CD4-positive, alpha-beta T cell treated with Interleukin-4 for 1 hour (primary cell): ENCODE results near the gene BRPF3.
"Not testable (repeated sequence)": the region's sequence is repeated elsewhere in the genome, so short reads cannot be mapped to it uniquely, and the experiment has no call there.

Experiments
- DNase-seq, 2 donors: peaks; one replicate each; pipeline ENCODE4 v3.0.0-alpha.2; 2020 to 2022

The BRPF3 gene

DNA sequence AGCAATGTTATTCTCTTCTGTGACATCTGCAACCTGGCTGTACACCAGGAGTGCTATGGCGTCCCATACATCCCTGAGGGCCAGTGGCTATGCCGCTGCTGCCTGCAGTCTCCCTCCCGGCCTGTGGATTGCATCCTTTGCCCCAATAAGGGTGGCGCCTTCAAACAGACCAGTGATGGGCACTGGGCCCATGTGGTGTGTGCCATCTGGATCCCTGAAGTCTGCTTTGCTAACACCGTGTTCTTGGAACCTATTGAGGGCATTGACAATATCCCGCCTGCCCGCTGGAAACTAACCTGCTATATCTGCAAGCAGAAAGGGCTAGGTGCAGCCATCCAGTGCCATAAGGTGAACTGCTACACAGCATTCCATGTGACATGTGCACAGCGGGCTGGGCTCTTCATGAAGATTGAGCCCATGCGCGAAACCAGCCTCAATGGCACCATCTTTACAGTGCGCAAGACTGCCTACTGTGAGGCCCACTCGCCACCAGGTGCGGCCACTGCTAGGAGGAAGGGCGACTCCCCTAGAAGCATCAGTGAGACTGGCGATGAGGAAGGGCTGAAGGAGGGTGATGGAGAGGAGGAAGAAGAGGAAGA is 4.6 kb downstream of the BRPF3 start:
- DNase-seq = no peak

DNA sequence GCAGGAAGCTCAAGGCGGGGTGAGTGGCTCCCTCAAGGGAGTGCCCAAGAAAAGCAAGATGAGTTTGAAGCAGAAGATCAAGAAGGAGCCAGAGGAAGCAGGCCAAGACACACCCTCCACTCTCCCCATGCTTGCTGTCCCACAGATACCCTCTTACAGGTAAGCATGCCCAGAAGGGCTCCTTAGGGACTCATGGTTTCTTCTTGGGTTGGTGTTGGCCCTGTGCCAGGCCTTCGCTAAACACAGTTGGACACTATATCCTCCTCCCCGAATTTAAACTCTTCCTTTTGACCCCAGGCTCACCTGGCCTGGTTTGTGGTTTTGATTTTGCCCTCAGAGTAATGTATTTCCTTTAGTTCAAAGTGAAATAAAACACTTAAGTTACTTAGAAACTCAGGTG is 5.1 kb downstream of the BRPF3 start:
- DNase-seq = peak in 1 of 2 donors; percentile 33

DNA sequence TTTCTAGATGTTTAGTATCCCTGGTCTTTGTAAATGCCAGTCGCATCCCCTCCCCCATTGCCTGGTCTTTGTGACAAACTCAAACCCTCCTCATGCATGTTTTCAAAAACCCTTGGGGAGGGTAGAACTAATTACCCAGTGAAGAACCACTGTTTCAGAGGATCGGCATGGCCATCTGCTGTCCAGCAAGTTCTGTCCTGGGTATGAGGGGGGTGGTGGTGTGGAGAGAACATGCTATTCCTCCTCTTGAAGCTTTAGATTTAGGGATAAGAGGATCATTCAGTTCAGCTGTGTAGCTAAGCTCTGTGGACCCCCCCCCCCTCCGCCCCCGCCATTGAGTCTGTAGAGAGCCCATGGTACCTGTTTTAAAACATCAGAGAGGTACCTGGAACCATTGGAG is 5.6 kb downstream of the BRPF3 start:
- no peak for DNase-seq

DNA sequence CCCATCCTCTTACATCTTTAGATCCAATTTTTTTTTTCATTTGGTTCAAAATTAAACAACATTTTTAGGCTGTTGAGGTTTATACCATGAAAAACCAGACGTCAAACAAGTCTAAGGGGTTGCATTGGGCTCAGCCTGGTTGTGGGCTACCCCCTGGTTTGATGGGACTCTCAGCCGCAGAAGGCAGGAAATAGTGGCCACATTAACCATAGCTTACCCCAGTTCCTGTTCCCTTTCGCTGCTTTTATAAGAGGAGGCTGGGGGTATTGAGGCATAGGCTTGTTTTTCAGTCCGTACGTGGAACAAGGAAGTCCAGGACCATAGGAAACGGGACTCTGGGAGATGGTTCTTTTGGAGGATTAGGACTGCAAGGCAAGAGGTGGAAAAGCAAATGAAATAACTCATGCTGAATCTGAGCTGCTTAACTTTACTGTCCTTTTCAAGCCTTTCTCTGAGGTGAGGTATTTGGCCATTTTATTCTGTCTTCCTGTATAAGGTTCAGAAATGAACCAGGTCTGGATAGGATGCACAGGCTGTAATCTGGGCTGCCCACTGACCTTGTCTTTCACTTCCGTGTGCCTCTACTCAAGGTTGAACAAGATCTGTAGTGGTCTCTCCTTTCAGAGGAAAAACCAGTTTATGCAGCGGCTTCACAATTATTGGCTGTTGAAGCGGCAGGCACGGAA is 7.7 kb downstream of the BRPF3 start:
- DNase-seq = peak; percentile 59 to 68

DNA sequence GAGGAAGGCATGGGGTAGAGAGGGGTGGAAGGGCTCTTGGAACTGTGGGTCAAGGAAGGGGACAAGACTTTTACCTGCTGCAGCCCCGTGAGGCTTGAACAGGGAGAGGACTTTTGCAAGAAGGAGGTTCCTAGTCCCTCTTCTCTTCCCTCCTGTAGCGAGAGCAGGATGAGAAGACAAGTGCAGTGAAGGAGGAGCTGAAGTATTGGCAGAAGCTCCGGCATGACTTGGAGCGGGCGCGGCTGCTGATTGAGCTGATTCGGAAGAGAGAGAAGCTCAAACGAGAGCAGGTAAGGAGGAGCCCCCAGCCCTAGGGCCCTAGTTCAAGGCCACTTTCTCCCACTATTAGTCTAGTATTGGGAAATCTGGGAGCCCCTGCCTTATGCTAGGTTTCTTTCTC is 10.6 kb downstream of the BRPF3 start:
- no peak for DNase-seq

DNA sequence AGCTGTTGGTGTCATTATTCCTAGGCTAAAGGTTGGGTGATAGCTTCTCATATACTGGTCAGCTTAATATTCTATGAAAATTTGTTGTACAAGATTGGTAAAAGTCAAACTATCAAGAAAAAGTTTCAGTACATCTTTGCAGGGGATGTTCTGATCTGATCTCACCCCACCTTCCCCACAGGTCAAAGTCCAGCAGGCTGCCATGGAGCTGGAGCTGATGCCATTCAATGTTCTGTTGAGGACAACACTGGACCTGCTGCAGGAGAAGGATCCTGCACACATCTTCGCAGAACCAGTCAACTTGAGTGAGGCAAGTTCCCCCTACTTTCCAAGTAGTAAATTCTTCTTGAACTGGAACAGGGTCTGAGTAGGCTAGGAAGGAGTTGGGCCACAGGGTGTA is 13.1 kb downstream of the BRPF3 start:
- no peak for DNase-seq

DNA sequence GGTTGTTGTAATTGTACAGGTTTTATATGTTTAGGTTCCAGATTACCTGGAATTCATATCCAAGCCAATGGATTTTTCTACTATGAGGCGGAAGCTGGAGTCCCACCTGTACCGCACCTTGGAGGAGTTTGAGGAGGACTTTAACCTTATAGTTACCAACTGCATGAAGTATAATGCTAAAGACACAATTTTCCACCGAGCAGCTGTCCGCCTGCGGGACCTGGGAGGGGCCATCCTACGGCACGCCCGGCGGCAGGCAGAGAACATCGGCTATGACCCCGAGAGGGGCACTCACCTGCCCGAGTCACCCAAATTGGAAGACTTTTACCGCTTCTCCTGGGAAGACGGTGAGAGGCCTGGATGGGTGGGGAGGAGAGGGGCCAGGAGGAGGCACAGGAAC is 13.6 kb downstream of the BRPF3 start:
- no peak for DNase-seq

DNA sequence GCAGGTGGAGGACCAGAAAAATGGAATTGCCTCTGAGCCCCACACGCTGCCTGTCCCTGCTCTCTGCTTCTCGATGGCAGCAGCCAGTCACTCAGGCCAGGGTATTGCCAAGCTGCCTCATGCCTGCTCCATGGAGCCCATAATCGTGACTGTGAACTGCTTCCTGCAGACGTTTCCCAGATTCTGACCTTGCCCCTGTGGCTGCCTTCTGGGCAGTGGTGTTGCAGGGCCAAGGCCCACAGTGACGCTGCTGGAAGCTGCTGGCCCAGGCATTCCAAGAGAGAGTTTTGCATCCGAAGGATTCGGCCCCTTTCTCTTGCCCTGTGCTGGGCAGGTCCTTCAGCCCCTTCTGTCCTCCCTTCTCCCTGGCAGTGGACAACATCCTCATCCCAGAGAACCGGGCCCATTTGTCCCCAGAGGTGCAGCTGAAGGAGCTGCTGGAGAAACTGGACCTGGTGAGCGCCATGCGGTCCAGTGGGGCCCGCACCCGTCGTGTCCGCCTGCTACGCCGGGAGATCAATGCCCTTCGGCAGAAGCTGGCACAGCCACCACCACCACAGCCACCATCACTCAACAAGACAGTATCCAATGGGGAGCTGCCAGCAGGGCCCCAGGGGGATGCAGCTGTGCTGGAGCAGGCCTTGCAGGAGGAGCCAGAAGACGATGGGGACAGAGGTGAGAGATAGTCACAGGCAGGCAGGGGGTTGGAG is 14.5 kb downstream of the BRPF3 start:
- no peak for DNase-seq

DNA sequence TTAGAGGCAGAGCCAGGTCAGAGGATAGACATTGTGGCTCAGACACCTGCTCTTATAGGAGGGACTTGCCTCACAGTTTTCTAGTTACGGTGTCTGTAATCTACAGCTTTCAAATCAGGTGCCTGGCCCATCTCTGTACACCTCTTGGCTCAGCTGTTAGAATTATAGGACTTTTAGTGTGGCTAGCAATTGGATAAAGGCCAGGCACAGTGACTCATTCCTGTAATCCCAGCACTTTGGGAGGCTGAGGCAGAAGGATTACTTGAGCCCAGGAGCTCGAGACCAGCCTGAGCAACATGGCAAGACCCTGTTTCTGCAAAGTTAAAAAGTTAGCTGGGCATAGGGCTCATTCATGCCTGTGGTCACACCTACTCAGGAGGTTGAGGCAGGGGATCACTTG is 20.0 kb downstream of the BRPF3 start:
- DNase-seq = no peak

DNA sequence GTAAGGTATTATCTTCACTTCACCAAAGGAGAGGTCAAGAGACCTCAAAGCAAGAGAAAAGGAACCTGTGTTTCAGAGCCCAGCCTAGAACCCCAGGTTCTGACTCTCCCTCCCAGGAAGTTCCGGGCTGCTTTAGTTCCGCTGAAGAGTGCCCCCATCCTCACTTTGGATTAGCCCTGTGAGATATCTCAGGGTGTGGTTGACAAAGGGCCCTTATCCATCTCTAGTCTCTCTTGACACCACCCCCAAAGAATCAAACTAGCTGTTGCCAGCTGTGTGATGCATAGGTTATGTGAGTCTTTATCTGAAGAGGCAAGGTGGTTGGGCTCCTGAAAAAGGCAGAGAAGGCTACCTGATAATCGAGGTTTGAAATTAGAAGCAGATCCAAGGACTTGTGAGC is 20.6 kb downstream of the BRPF3 start:
- DNase-seq = no peak

DNA sequence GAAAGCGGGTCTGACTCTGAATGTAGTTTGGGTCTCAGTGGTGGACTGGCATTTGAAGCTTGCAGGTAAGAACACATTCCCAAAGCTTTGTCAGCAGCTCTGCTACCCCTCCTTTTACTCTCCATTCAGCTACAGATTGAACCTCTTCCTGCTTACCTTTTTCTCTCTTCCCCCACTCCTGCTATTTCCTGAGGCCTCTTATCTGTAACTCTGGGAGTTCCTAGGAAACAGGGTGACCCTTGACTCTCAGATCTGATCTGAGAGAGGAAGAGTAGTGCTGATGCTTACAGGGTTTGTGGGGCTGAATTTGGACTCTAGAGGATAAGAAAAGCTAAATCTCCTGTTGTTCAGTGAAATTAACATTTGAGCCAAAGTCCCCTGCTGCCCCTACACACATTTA is 21.4 kb downstream of the BRPF3 start:
- DNase-seq = no peak

DNA sequence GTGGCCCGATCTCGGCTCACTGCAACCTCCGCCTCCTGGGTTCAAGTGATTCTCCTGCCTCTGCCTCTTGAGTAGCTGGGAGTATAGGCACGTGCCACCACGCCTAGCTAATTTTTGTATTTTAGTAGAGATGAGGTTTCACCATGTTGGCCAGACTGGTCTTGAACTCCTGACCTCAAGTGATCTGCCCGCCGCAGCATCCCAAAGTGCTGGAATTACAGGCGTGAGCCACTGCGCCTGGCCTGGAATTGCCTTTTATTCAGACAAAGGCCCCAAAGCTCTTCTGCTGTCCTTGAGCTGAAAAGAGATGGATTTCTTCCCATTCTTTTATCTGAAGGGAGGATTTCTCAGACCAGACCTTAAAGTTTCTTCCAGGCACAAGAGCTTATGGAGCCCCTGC is 22.0 kb downstream of the BRPF3 start:
- not testable (repeated sequence) for DNase-seq

DNA sequence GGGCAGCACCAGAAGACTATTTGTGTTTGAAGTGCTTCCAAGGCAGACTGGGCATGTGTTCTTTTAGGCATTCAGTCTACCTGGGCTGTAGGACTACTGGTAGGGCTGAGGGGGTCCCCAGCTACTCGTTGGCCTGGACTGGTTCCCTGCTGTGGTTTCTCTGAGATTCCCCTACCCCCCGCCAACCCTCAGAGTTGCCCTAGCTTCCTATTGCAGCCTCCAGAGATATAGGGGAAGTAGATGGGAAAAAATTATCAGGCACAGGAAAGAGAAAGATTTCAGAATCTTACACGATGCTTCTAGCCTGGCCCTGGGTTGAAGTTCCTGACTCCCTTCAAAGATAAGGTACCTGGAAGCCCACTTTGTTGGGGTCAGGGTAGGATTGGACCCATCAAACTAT is 22.5 kb downstream of the BRPF3 start:
- no peak for DNase-seq

DNA sequence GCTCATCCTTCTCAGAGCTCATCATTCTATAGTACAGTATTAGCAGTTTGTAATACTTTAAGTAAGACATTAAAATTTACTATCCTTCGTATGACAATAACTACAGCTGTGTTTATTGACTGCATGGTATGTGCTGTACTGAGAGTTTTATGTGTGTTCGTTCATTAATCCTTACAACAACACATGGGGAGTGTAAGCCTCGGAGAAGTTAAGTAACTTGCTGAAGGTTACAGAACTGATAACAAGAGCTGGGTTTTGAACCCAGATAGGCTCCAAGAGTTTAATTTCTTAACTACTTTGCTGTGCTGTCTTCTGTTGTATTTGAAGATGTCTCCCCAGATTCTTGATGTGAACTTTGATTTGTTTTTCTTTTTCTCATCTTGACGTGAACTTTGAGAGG is 23.7 kb downstream of the BRPF3 start:
- DNase-seq = no peak

DNA sequence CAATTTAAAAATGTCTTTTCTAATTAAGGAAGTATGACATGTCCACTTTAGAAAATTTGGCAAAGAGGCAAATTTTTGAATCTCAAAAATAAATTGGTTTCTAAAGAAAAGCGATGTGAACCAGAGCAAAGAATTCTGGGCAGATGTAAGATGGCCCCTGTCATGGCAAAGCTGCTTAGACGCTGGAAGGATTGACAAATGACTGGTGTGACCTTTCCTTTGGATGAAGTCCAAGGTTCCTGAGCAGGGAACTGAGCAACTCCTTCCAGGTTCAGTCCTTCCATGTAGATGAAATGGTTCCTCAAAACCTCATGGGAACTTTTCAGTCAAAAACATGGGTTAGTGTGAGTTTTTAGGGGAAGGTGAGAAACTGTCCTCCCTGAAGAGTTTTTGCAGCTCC is 25.1 kb downstream of the BRPF3 start:
- no peak for DNase-seq

DNA sequence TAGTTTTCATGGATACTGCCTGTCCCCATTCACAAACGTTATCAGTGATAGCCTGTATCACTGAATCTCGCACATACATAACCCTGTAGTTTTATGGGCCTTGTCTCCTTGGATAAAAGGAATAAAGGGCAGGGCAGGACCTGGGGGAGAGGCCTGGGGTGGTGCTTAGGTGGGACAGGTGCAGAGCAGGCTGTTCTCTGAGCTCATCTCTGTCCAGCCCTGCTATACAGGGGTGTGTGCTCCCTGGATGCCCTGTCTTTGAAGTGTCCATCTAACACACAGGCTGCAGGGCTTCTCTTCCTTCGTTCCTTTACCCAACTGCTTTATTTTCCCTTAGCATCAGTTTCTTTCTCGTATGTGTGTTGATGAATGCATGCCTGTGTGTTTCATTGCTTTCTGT is 26.4 kb downstream of the BRPF3 start:
- no peak for DNase-seq

DNA sequence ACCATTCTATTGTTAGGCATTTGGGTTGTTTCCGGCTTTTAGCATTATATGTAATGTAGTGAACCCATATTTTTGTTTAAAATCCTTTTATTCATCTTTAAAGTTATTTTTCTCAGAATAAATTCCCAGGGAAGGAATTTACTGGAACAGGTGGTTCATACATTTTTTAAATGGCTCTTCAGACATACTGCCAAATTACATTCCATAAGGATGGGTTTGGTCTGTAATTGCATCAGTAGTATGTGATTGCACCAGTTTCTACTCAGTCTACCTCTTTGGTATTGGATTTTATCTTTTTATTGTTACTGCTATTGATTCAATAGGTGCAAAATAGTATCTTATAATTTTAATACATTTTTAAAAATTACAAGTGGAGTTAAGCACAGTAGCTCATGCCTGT is 27.2 kb downstream of the BRPF3 start:
- DNase-seq = no peak

DNA sequence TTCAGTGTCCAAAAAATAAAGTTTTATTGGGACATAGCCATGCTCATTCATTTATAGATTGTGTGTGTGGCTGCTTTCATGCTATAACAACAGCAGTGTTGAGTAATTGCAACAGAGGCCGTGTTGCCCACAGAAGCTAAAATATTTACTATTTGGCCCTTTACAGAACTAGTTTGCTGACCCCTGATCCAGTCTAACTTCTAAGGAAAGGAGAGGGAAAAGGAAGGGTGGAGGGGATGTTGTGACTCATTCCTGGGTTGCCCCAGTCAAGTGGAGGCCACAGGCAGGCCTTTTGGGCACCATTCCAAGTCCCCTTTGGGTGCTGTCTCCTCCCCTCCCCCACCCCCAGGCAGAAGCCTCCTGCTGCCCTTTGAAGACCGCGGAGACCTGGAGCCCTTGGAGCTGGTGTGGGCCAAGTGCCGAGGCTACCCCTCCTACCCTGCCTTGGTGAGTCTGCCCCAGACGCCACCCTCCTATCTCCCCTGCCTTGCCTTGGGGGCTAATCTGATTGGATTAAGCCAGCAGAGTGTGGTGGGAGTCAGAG is 28.4 kb downstream of the BRPF3 start:
- peak in 1 of 2 donors; percentile 35 for DNase-seq

DNA sequence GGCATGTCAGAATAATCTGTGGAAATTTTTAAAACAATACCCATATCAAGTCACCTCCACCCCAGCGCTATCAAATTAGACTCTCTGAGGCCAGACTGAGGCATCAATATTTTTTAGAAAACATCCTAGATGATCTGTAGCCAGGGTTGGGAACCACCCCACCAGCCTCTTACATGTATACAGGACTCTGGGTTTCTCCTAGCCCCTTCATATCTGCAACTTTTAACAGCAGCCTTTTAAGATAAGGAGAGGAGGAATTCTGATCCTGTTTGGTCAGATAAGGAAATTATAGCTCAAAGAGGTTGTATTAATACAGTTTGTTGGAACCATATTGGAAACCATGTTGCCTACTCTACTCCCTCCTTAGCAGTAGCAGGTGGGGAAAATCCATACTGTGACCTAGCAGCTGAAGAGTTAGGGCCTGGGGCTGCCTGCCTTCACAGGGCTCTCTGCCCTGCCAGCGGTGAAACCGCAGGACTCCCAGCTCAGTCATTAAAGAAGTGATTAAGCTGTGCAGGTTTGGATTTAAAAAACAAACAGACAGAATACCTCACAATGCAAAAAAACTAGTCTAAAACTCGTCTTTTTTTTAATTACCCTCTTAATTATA is 30.0 kb downstream of the BRPF3 start:
- DNase-seq = no peak

DNA sequence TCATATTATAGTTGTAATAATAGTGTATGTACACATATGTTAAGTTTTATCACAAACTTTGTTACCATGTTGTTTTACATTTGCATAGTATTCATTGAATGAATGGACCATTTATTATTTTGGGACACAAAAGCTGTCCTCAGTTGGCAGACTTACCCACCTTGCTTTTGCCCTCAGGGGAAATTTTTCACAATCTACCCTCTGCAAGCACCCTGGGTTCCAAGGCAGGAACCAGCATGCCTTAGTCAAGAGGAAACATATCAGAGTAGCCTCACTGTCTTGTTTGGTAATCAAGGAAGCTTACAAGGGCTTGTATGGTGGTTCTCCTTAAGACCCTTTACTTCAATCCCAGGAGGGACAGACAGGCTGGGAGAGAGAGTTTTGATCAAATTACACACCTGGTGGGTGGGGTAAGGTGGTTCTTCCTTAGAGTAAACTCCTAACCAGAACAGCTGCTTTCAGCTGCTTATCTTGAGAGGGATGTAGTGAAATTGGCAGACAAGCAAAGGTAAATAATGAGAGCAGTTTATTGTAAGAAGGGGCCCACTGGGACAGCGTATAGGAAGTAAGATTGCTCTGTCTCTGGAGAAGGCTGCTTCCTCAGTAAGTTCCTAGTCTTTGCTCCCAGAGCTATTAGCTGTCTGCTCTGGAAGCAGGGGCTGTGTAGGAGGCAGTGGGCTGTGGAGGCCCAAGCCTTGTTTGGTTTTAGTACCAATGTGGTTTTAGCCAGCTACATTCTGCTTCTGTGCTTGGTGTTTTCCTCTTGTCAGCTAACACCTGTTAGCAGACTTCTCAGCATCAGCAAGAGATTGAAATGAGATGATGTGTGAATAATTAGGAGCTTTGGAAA is 31.1 kb downstream of the BRPF3 start:
- no peak for DNase-seq

DNA sequence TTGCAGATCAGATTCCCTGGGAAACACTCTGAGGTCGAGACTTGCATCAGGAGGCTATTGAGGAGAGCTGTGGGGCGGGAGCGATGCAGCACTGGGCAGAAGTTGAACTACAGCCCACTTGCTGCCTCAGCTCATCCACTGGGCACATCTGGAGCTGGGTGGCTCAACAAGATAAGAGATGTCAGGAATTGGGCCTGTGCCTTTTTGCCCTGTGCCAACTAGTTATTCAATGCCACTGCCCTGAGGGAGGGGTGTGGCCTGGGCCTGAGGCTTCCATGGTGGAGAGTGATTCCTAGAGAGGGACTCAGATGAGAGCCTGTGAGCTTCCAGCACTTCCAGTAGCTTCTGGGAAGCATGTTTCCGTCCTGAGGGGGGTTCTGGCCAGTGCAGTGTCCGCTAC is 32.7 kb downstream of the BRPF3 start:
- no peak for DNase-seq

DNA sequence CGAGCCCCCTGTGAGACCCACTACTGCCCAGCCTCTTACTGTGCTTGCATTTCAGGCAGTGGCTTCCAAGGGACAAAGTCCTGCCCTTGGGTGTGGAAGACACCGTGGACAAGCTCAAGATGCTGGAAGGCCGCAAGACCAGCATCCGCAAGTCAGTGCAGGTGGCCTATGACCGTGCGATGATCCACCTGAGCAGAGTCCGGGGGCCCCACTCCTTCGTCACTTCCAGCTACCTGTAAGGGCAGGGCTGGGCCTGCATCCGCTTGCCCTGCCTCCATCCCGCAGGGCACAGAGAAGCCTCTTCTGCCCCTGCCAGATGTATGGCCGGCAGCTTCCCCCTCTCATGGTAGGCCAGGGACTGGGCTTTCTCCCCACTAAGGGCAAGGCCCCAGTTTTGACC is 33.8 kb downstream of the BRPF3 start:
- DNase-seq = no peak

DNA sequence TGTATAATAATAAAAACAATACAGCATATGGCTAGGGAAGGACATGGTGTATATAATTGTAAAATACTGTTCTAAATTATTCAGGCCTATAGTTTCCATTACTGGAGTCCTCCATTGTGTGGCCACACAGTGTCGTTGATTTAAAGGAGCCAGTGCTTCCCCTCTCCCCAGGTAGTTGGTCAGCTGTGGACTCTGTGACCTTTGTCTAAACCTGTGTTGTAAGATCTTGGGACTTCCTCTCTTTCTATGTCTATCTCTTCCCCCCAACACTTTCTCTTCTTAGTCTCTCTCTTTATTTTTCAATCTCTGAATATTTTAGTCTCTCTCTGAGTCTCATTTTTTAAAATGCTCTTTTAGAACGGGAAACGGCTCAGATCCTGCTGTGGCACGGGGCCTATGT is 35.6 kb downstream of the BRPF3 start:
- DNase-seq = no peak
